GM10266 (cell line): Measurements from ENCODE around the gene TARDBP.

Experiments
- DNase-seq: peaks from one replicate; pipeline ENCODE4 v3.0.0; 2012; ENCODE audit errors: extremely low spot score
- CTCF ChIP-seq: IDR thresholded peaks from 2 replicates; pipeline ENCODE4 v1.5.1; 2012; ENCODE audit warnings: mild to moderate bottlenecking, low read depth; ENCODE audit not compliant: control insufficient read depth, insufficient read depth; ENCODE audit errors: missing control alignments

TARDBP gene

GRCh38 chr1:11012260-11013159, at the start of gene TARDBP:
TSS of gene TARDBP (plus strand) at chr1:11012654. CDS start at chr1:11013728, 1,074 bp downstream.
- peak; percentile 96 for DNase-seq
- no peak for TF ChIP-seq CTCF

- DNase-seq, result no peak
- TF ChIP-seq CTCF, result no peak
Observed at GRCh38 chr1:10965546-10966226, 46.8 kb upstream of the TARDBP start.

- no peak for TF ChIP-seq CTCF
- DNase-seq, result no peak
Observed at GRCh38 chr1:10967090-10967489, 45.4 kb upstream of the TARDBP start.

GRCh38 chr1:10968411-10968826, 44.0 kb upstream of the TARDBP start:
- no peak for TF ChIP-seq CTCF
- no peak for DNase-seq

- no peak for TF ChIP-seq CTCF
- no peak for DNase-seq
Observed at GRCh38 chr1:10969267-10969970, 43.0 kb upstream of the TARDBP start.

- no peak for TF ChIP-seq CTCF
Observed at GRCh38 chr1:10969971-10970332, 42.5 kb upstream of the TARDBP start.

More at GRCh38 chr1:10969971-10970332, 42.5 kb upstream of the TARDBP start:
- no peak for DNase-seq
